HG03354 (cell line): ENCODE results near the gene PCYOX1L.

Source experiments
- ATAC-seq: cut with Tn5 transposase; IDR thresholded peaks from one replicate; pipeline ENCODE4 v1.9.1; 2021; ENCODE audit warnings: mild to moderate bottlenecking; ENCODE audit not compliant: unreplicated experiment, poor library complexity, severe bottlenecking

PCYOX1L gene

DNA sequence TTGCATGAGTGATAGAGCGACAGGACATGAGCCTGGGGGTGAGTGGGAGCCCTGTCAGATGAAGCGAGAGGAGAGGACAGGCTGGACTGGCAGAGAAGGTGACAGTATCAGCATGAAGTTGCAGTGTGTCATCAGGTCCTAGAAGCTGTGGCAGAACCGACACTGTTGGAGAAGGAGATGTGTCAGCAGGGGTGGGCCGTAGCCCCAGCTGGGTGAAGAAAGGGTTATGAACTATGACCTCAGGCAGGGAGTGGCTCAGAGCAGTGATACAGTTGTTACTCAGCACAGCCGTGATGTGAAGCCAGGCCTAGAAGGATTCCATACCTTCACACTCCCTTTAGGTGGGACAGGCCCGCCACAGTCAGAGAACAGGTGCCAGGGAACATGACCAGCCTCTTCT lies 7.6 kb downstream of the PCYOX1L start:
- no peak for ATAC-seq

DNA sequence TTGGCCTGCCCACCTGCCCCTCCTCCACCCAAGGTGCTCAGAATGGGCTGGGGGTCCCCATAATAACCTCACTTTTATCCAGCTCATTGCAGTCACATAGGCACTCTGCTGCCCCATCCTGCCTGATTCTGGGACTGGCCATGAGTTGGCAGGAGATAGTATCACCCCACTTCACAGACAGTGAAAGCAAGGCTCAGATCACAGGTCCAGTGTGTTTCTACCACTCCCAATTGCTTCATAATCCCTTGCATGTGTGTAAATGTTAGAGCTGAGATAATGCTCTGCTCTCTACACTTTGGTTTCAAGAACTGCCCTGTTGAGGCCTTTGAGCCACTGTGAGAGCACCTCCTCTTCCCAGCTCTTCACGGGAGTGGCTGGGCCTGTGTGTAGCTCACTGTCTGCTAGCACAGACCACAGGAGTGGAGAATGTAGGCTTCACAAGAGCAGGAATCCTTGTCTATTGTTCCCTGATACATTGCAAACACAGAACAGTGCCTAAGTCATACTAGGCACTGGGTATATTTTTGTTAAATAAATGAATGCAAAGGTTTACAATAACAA lies 8.4 kb downstream of the PCYOX1L start:
- ATAC-seq: no peak

DNA sequence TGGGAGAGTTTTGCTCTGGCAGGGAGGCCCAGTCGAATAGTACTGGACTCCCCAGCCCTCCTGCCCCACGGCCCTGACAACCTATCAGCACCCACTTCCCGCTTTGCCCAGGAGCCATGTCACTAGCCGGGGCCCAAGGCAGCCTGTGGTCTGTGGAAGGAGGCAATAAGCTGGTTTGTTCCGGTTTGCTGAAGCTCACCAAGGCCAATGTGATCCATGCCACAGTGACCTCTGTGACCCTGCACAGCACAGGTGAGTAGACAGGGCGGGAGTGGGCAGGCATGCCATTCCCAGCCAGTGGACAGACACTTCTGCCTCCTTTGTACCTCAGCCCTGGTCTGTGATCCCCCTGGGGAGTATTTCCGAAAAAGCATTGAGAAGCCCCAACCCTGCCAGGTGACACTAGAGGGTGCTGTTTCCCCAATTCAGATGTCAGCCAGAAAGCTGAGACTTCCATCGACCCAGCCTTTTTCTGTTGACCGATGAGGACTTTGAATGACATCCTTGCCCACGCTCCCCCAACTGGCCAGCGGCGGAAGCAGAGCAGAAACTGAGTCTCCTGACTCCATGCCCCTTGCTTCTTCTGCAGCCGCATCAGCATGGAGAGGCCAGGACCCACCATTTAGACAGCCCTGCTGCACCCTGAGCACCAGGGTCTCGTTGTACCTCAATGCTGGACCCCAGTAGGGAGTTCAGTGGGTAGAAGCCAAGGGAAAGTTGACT lies 9.6 kb downstream of the PCYOX1L start:
- ATAC-seq: peak; percentile 77

DNA sequence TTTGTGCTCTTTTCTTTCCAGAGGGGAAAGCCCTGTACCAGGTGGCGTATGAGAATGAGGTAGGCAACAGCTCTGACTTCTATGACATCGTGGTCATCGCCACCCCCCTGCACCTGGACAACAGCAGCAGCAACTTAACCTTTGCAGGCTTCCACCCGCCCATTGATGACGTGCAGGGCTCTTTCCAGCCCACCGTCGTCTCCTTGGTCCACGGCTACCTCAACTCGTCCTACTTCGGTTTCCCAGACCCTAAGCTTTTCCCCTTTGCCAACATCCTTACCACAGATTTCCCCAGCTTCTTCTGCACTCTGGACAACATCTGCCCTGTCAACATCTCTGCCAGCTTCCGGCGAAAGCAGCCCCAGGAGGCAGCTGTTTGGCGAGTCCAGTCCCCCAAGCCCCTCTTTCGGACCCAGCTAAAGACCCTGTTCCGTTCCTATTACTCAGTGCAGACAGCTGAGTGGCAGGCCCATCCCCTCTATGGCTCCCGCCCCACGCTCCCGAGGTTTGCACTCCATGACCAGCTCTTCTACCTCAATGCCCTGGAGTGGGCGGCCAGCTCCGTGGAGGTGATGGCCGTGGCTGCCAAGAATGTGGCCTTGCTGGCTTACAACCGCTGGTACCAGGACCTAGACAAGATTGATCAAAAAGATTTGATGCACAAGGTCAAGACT lies 10.3 kb downstream of the PCYOX1L start:
- ATAC-seq: no peak

DNA sequence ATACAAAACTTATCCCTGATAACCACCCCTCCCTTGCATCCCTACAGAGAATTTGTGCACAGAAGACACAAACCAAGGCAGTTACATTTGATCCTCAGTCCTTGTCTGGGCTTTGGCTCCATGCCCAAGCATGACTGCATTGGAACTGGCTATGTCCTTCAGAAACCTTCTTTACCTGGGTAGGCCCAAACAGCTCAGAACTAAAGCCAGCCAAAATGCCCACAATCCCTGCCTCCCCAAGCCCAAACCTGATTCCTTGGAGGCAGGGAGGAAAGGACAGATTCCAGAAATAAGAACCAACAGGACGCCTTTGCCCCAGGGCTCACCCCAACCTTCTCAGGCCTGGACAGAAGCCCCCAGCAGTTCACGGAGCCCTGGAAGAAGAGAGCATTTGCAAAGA lies 13.0 kb downstream of the PCYOX1L start:
- ATAC-seq: no peak

DNA sequence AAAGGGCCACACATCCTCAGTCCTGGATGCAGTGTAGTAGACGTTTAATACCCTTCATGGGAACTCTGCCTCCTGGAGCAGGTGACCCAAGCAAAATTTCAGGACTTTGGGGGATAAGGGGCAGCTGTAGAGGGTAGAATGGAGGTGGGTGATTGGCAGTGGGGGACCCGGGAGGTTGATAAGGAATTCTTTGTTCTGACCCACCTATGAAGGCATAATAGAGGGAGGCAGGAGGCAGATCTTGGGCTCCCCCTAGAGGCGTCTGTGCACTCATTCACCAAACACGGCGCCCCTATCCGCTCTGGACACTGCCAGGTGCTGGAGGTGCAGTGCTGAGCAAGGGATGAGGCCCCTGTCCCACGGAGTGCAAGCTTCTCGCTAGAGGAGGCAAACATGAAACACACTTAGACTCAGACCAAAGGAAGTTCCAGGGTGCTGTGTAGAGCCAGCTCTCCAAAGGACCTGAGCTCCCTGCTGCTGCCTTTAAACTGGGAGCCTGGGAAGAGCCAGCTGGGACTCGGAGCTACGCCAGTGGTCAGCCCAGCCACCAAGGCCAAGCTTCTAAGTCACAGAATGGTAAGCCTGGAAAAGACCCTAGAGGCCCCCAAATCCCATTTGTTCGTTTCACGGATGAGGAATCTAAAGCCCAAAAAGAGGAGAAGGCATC lies 13.6 kb downstream of the PCYOX1L start:
- ATAC-seq: peak; percentile 88

DNA sequence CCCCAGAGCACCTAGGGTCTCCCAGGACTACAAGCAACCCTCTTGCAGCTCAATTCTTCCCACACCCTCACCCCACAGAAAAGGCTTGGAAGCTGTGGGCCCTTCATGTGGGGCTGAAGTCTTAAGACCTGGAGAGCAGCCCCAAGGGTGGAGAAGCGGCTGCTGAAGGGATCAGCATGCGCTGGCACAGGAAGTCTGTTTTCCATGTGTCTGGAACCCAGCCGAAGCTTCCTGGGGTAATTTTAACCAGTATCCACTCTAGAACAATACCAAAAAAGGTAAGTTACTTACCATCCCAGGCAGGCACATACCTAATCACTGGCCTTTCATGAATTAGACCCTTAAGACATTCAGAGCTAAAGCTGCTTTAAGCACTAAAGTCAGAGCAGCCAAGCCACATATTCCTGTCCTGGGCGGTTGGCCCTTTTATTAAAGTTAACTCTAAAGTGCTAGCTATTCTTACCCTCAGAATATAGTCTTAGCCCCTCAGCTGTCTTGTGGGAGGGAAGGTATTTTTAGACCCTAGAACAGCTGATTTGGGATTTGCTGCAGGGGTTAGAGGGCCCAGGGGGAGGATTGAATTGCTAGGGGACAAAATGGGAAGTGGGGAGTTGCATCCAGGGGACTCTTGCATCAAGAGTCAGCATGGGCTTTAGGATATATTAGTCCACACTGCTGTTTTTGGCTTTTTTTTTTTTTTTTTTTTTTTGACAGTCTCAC lies 14.4 kb downstream of the PCYOX1L start:
- no peak for ATAC-seq

DNA sequence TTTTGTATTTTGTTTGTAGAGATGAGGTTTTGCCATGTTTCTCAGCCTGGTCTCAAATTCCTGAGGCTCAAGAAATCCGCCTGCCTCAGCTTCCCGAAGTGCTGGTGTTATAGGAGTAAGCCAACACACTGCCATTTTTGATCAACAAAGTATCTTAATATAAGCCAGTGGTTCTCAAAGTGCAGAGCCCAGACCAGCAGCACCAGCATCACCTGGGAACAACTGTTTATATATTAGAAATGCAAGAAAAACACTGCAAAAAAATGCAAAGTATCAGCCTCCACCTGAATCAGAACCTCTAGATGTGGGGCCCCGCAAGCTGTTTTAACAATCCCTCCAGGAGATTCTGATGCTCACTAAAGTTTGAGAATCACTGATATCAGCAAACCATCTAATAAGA lies 15.1 kb downstream of the PCYOX1L start:
- no peak for ATAC-seq

DNA sequence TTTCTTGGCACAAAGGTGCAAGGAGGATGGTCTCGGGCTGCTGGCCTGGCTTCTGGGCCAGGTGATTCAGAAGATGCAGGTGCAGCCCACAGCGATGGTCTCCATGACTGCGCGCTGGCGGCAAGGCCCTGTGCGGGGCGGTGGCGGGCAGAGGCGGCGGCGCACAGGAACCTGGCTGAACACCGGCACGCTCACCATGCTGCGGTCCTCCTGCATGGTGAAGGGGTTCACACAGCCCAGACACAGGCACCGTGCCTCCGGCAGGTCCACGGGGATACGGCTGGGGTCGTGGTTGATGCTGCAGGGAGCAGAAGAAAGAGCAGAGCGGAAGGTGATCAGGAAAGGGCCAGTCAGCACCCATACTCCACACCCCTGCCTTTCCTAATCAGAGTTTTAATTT lies 16.5 kb downstream of the PCYOX1L start:
- no peak for ATAC-seq

DNA sequence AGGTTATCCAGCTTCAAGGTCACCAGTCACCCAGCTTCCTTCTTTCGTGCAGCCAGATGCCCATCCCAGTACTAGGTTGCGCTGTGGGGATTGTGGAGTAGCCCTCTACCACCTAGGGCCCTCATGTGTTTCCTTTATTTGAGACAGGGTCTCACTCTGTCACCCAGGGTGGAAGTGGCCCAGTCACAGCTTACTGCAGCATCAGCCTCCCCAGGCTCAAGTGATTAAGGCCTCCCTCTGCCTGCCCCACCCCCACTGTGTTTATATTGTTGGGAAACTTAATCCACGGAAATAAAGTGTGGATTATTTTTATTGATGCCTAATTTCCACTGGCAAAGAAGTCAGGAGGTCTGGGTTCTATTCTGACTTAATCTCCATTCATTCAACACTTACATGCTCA lies 17.0 kb downstream of the PCYOX1L start:
- ATAC-seq: no peak

DNA sequence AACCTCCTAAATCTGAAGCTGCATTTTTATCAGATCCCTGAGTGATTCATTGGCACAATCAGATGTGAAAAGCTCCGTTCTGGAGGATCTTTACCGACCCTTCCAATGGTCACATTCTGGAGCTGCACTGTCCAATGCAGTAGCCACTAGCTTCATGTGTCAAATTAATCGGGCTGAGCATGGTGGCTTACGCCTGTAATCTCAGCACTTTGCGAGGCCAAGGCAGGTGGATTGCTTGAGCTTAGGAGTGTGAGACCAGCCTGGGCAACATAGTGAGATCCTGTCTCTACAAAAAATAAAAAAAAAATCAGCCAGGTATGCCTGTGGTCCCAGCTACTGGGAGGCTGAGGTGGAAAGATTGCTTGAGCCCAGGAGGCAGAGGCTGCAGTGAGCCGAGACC lies 17.6 kb downstream of the PCYOX1L start:
- ATAC-seq: no peak

DNA sequence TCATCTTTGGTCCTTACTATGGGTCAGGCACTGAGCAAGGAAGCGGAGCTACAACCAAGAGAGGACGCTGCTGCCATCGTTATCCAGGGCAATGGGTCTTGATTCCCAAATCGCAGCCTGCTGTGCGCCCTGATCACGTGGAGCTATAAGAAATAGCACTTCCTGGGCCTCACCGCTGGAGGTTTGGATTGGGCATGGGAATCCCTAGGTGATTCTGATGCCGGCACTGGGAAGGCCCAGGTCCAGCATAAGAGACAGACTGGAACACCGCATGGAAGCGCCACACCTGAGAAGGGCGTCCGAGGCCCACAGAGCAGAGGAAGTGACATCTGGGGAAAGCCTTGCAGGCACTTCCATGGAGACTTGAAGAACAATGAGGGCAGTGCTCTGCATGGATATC lies 18.3 kb downstream of the PCYOX1L start:
- ATAC-seq: no peak

DNA sequence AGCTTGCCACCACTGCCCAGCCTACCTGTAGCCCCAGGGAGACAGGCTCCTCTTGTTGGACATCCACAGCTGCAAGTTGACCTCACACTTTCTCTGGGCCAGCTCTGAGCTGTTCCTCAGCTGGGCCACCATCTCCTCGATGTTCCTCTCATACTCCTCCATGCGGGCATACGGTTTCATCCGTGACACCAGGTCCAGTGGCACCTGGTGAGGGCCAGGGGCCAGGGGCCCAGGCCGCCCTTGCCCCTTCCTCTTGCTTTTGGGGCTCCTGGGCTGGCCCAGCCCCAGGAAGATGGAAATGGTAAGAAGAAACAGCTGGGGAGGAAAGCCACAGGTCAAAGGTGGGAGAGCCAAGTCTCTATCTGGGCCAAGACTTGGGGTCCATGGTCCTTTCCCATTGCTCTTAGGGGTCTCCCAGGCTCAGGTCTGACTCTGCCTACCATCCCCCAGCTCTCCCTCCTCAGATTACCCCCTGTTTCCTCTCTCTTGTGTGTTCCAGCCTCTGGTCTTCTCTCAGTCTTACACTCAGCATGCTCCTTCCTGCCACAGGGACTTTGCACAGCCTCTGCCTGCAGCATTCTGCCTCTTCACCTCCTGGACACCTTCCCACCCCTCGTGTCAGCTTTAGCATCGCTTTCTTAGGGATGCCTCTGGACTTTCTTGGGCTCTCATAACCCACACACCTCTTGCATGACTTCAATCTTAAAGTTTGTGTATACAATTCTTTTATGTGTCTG lies 19.0 kb downstream of the PCYOX1L start:
- no peak for ATAC-seq

DNA sequence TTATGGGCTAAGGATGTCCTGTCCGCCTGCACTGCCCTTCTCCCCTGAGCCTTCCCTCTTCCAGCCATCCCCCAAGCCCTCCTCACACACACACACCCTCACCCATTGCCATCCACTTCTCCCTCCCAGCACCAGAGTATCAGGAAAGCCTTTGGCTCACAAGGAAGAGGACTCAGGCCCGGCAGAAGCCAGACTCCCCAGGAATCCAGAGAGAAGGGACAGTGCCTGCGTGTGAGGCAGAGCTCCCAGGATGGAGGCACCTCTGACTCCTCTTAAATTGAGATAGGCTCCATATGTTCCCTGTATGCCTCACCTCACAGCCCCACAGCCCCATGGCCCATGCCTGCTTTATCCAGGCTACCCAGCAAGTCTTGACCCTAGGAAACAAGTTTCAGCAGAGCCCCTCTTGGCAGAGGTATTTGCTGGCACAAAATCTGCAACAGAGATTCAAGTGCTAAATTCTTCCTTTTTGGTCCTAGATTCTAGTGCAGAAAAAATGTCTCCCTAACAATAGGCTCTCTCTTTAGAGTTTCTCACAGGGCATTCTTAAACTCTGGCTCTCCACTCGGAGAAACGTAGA lies 20.5 kb downstream of the PCYOX1L start:
- ATAC-seq: no peak

DNA sequence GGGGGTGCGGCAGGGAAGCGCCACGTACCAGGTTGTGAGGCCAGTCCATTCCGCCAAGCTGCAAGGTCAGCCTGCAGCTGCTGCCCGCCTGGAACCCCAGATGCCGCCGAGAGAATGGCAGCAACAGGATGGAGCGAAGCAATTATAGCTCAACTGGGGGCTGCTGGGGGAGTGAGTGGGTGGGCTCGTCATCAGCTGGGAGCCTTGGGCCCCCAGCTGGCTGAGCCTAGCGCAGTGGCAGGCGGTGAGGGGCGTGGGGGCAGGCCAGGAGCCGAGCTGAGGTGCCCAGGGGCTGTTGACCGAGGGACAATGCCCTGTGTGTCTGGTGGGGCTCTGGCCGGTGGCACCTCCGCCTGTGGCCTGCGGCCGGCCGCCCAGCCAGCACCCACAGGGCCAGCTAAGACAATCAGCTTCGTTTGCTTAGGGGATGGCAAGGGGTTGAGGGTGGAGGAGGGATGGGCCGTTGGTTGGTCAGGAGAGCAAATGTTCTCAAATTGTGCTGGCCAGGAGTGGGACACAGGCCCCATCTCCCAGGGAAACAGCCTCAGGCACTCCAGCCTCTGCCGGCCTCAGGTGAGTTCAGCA lies 21.4 kb downstream of the PCYOX1L start, which contains the start of gene IL17B:
TSS of gene IL17B (minus strand) at position 116 of the 585 bp plus-strand sequence. CDS start at position 49, 67 bp downstream.
- no peak for ATAC-seq

DNA sequence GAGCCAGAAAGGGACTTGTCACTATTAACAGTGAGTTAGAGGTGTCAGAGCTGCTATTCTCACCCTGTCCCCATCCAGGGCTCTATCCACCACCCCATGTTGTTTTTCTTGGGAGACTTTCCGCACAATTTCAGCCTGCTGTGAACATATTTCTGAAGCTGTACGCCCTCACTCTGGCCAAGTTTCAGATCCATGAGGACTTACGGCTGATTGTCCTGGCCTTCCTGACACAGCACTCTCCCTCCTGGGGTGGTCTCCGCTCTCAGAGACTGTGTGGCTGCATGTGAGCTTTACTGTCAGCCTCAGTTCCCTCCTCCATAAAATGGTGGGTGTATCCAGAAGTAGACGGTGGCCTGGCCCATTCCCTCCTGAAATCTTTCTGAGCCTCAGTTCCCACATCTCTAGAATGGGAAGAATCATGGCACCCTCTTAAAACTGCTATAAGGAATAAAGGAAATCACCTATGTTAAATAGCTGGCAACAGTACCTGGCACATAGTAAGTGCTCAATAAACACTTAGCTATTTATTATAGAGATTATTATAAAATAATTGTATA lies 22.1 kb downstream of the PCYOX1L start:
- no peak for ATAC-seq

DNA sequence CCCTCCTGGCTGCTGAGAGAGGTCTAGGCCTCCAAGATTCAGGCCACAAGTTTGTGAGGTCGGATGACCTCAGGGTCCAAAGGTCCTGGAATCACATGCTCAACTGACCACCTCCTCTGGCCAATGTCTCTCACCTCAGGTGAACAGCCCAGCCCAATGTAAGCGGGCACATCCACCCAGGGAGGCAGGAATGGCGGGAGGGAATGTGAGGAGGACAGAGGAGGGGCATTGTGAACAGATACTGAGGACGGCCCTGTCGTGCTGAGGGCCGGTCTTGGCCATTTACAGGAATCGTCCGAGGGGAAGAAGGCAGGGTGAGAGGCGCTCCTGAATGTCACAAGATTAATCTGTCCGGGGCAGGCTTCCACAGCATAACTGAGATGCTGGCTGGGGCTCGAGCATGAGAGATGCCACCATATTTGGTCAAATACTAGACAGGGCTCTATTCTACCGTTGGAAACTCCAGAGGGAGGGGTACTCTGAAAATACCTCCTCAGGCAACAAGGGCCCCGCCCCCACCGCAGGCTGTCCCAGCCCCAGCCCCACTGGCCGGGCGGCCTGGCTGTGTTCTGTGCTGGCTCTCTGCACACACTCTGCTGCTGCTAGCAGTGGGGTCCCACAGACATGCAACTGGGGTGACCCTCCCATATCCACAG lies 22.7 kb downstream of the PCYOX1L start:
- ATAC-seq: no peak
